Lung (tissue), 12 donors: ENCODE data around the gene EGFL8. TPM values are rescaled to one million over a fixed set of nuclear protein-coding genes. Genes with fewer than 3 reads are reported as not detected.
"Not testable (repeated sequence)": the region's sequence is repeated elsewhere in the genome, so short reads cannot be mapped to it uniquely, and the experiment has no call there.

Experiments used
- ATAC-seq: fragments of 200-7000 bp; cut with Tn5 transposase; one replicate; pipeline ENCODE4 v1.9.1; 2020; ENCODE audit warnings: moderate number of reproducible peaks; ENCODE audit not compliant: insufficient read depth, low FRiP score
- DNase-seq, 3 donors: peaks; one replicate each; pipeline ENCODE4 v3.0.0-alpha.2; 2013 to 2017
- H3K27ac ChIP-seq, 2 donors: one replicate each; pipeline ENCODE4 v1.5.1; 2013; ENCODE audit warnings: mild to moderate bottlenecking in 2 of 2, moderate library complexity in 2 of 2, control low read depth in 1 of 2, inconsistent platforms in 1 of 2, low read depth in 1 of 2, low read length in 1 of 2
- H3K27me3 ChIP-seq, 3 donors: one replicate each; pipeline ENCODE4 v1.5.1; 2013; ENCODE audit warnings: low read length in 2 of 3; ENCODE audit not compliant: control insufficient read depth in 3 of 3, insufficient read depth in 3 of 3
- H3K36me3 ChIP-seq, 4 donors: one replicate each; pipeline ENCODE4 v1.5.1; 2013; ENCODE audit warnings: low read length in 4 of 4, mild to moderate bottlenecking in 1 of 4, moderate library complexity in 1 of 4; ENCODE audit not compliant: control insufficient read depth in 4 of 4, insufficient read depth in 4 of 4
- H3K4me1 ChIP-seq, 5 donors: one replicate each; pipeline ENCODE4 v1.5.1; 2013; ENCODE audit warnings: low read length in 5 of 5, mild to moderate bottlenecking in 2 of 5, moderate library complexity in 1 of 5; ENCODE audit not compliant: control insufficient read depth in 5 of 5, insufficient read depth in 5 of 5
- H3K4me3 ChIP-seq: one replicate; pipeline ENCODE4 v1.5.1; 2013; ENCODE audit warnings: mild to moderate bottlenecking, control low read depth, moderate library complexity
- H3K9ac ChIP-seq, 2 donors: one replicate each; pipeline ENCODE4 v1.5.1; 2013; ENCODE audit warnings: low read length in 2 of 2, control low read depth in 1 of 2; ENCODE audit not compliant: insufficient read depth in 1 of 2
- H3K9me3 ChIP-seq, 4 donors: one replicate each; pipeline ENCODE4 v1.5.1; 2013; ENCODE audit warnings: low read length in 3 of 4, mild to moderate bottlenecking in 1 of 4, moderate library complexity in 1 of 4; ENCODE audit not compliant: control insufficient read depth in 4 of 4, insufficient read depth in 3 of 4
- CTCF ChIP-seq: IDR thresholded peaks from 2 replicates; pipeline ENCODE4 v1.5.1; 2012; ENCODE audit warnings: mild to moderate bottlenecking; ENCODE audit errors: control extremely low read depth, extremely low read depth
- WGBS, 2 donors: extraction: QIAGEN DNeasy Blood & Tissue Kit; methylation state at CpG; one replicate each; pipeline ENCODE4 v1.1.7; 2013; 5-methylcytosine and 5-hydroxymethylcytosine counted together
- polyA plus RNA-seq, 2 donors: library from polyadenylated mRNA; stranded (reverse); fragments of 200-250 nt; gene quantifications; one replicate each; pipeline ENCODE4 v1.2.1, GENCODE V29; 2013
- total RNA-seq, 2 donors: library from RNA; depleted of rRNA in 1 of 2; stranded (reverse); fragments of >200 nt in 1 of 2; gene quantifications; one replicate each; pipeline ENCODE4 v1.2.1, GENCODE V29; 2014 to 2021
- donor health status: control.
- donor health status: control.
- donor health status: Bipolar disorder and iron deficiency.
- donor health status: healthy.
- donor health status: DM: yes; HTN: yes; CAD: no.

EGFL8 gene
- total and polyA plus RNA-seq, 4 donors = 3.8 to 10.9 (median 10.0) TPM

- DNase-seq (no peak), ATAC-seq (no peak)
- 38 to 48% methylated on average over 12 of the region's 12 CpGs for WGBS, 2 donors
- no peak for TF ChIP-seq CTCF
- Histone ChIP-seq H3K9ac (no peak overlapping the region), H3K36me3 (peaks cover 0 to 25% (median 16%) of the 10 kb centered on the region in 4 donors), H3K27ac (peak overlapping the region; percentile 57 to 63), H3K4me3 (no peak overlapping the region), H3K9me3 (no peaks in the 10 kb centered on the region), H3K27me3 (no peaks in the 10 kb centered on the region), H3K4me1 (peaks cover 0 to 55% (median 17%) of the 10 kb centered on the region in 5 donors)
These were observed 22.8 kb downstream of the EGFL8 start for GRCh38 chr6:32187009-32187709.

- H3K27me3 ChIP-seq, H3K4me3 ChIP-seq, DNase-seq, ATAC-seq, H3K9ac ChIP-seq, H3K9me3 ChIP-seq: not testable (repeated sequence)
- Histone ChIP-seq H3K36me3 (peaks cover 0 to 22% (median 15%) of the 10 kb centered on the region in 4 donors), H3K27ac (peak overlapping the region in 1 of 2 donors; percentile 69), H3K4me1 (peaks cover 0 to 60% (median 19%) of the 10 kb centered on the region in 5 donors)
- 76 to 92% methylated on average over 15 to 18 of the region's 18 CpGs for WGBS, 2 donors
These were observed 23.5 kb downstream of the EGFL8 start for GRCh38 chr6:32187725-32188380.

DNA sequence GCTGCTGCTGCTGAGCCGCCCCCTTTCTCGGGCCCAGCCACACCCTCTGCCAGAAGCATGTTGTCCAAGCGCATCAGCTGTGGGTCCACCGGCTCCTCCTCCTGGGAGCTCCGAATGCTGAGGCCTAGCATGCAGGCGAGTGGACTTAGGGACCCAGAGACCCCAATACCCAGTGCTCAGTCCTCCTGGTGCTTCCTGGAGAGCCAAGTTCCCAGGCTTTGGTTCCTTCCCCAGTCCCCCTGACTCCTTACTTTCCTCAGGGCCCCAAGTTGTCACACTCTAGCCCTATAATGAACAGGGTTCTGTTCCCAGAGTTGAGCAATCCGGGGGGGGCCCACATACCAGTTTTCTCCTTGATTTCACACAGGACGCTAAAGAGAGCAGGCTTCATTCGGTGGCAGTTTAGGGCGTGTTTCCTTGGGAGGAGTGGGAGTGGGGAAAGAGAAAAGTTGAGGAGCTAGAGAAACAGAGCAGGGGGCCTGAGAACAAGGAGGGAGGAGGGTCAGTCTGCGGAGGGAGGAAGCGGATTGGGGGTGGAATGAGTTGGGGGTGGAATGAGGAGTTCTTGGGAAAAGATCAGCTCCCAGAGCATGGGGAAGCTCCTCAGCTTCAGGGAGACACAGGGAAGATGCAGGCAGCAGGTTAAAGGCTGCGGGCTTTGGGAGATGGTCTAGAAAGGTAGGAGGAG, 24.1 kb downstream of the EGFL8 start:
- no peak for ATAC-seq

More for the DNA sequence above, 24.1 kb downstream of the EGFL8 start:
- Histone ChIP-seq H3K4me1 (peaks cover 0 to 62% (median 19%) of the 10 kb centered on the region in 5 donors), H3K9me3 (no peaks in the 10 kb centered on the region), H3K9ac (peak overlapping the region; percentile 73 to 85), H3K4me3 (peak overlapping the region; percentile 60), H3K36me3 (peaks cover 0 to 15% (median 13%) of the 10 kb centered on the region in 4 donors), H3K27me3 (no peaks in the 10 kb centered on the region), H3K27ac (peak overlapping the region; percentile 69 to 97)
- DNase-seq = peak in 2 of 3 donors; percentile 52 to 60
- TF ChIP-seq CTCF = no peak
- WGBS, 2 donors = 24 to 38% methylated on average over 11 to 13 of the region's 13 CpGs
